NCI-H2171 treated with DMSO at 0.1 percent for 48 hours (cell line): ENCODE measurements around the gene PRXL2B.

Experiments used
- DNase-seq: peaks from one replicate; lab custom pipeline; 2025; lab: John Stamatoyannopoulos, UW

The PRXL2B gene

DNA sequence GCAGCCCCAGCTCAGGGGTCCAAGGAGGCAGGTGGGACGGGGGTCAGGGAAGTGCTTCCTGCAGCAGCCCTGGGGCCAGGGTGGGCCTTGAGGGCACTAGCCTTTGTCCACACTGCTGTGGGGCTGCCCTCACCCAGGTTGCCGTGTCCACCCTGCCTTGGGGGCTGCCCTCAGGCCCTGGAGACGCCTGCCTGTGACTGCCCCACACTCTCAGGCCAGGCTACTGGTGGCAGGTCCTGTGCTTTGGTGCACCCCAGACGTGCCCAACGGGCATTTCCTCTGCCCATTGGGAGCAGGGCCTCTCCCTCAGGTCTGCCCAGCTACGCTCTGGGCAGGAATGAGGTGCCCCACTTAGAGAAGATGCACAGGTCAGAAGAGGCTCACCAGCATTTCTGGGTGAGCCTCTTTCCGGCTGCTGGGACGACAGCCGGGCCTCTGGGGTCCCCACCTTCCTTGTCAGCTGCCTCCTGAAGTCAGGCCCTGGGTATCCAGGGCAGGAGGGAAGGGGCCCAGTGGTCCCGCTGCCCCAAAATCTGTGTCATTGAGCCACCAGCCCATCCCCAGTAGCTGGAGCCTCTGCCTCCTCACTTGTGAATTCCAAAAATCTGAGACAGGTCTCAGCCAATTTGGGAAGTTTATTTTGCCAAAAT is 48.9 kb downstream of the PRXL2B start:
- no peak for DNase-seq

DNA sequence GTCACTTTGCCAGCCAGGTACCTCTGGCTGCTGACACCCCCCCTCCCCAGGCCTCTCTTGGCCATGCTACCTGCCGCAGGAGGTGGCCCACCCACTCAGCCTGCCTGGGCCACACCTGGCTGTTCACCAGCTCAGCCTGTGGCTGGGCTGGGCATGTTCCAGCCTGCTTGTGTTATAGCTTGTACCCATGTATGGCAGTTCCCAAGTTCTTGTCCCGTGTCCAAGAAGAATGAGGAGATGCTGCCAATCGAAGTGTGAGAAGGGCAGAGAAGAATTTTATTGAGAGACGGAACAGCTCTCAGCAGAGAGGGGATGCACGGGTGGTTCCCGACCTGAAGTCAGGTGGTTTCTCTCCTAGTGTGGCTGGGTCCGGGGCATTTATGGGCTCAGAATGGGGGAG is 50.2 kb downstream of the PRXL2B start:
- DNase-seq = peak; percentile 23

DNA sequence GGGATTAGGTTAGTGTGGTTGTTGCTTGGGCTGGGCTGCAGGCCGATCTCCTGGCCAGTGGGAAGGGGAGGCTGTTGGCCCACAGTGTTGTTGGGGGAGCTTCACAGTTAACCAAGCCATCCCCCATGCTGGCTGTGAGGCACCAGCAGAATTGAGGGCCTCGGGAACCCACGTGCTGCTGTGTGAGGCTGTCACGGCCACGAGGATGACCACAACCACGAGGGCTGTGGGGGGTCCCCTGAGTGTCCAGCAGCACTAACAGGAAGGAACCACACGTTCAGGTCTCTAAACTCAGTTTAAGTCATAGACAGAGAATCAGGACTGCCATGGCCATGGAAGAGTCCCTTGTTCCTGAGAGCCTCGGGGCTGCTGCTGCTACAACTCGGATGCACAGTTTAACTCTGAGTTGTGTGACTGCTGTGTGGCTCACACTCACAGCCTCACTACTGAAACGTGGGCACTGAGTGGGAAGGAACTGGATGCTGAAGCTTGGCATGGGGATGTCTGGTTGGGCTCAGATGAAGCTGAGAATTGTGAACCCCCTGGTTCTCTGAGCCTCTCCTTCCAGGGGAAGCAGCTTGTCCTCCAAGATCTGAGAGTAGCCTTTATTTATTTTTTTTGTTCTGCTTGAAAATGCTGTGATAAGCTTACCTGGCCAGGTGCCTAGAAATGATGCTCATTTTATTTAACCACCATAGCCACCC is 51.0 kb downstream of the PRXL2B start:
- no peak for DNase-seq

DNA sequence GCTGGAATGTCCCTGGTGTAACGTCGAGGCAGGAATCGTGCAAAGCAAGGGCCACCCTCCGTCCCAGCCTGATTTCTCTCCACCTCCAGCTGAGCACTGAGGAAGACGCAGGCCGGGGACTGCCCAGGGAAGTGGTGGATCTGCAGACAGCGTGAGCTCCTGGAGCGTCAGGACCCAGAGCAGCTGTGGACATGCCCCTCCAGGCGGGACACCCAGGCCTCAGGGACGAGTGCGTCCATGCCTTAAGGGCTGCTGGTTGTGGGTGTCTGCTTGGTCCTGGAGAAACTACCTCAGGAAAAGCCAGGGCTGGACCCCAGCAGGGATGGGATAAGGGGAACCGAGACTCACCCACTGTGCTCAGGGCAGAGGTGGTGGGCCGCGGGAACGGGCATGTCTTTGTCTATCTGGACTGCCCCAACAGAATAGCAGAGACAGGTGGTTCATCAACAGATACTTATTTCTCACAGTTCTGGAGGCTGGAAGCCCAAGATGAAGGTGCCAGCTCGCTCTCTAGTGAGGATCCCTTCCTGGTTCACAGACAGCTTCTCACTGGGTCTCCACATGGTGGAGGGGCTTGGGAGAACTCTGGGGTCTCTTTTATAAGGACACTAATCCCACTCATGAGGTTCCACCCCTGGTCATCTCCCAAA is 52.0 kb downstream of the PRXL2B start:
- DNase-seq = no peak

DNA sequence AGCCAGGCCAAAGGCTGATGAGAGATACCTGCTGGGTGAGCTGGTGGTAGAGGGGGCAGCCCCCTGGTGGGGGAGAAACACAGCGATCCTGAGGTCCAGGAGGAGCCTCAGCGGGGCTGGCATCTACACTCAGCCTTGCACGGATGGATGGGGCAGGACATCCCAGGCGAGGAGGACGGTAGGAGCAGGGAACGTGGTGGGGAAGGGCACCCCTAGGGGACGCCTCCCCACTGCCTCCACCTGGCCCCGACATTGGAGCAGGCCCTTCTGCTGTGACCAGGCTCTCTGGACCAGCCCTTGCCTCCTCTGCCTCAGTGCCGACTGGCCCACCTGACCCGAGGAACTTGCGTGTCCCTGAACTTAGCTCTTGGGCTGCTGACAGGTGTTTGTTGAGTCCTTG is 52.6 kb downstream of the PRXL2B start:
- no peak for DNase-seq

DNA sequence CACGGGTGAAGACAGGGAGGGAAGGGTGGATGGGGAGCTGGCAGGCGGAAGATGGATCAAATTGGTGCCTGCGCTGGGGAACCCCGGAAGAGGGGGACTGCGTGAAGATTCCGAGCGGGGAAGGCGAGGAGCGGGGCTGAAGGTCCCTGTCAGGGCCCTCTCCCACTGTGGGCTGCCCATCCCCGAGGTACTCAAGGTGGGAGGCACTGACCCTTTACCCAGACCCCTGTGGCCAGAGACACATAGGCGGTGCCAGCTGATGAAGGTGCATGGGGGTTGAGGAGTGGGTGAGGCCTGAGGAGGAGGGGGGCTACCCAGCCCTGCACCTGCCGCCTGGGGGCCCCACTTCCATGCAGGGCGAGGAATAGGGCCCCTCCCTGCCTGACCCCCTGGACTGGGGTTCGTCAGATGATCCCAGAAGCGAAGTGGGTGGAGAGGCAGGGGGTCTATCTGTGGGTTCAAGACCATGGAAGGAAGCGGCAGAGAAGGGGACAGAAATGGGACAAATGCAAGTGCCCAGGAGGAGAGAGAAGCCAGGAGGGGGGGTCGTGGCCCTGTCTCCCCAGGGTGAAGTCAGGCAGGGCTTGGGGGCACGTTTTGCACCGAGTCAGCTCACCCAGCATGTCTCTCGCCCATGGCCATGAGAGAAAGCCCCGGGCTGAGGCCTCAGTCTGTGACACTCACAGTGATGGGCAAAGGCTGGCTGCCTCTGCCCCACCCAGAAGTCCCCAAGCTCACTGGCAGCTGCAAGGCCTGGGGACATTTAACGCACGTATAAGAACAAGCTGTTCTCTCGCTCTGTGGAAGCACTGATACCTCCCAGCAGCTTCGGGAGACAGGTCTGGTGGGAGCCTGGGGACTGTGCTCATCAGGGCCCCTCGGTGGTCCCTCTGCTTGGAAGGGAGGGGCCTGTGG is 53.3 kb downstream of the PRXL2B start:
- DNase-seq = no peak

DNA sequence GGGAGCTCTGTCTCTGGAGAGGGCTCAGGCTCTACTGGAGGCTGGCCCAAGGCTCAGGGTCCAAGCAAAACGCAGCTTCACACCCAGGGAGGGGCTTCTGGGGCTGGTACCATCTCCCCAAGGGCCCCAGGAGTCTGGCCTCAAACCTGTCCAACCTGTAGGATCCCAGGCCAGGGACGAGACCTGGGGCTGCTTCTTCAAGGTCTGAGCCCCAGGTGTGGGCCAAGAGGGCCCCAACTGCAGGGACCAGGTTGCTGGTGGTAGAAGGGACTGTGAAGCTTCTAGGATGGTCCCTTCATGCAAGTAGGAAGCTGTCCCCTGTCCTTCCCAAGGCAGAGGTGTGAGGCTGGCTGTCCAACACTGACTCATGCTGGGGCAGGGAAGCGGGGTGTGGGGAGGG is 54.0 kb downstream of the PRXL2B start:
- no peak for DNase-seq
